Natural killer cell (primary cell): Measurements from ENCODE around the gene PRAMEF14. TPM values are rescaled to one million over a fixed set of nuclear protein-coding genes. Genes with fewer than 3 reads are reported as not detected.
A peak's percentile ranks its signal among the peaks of the same experiment; 100 is the strongest.
"Not testable (repeated sequence)": the region's sequence is repeated elsewhere in the genome, so short reads cannot be mapped to it uniquely, and the experiment has no call there.

Experiments used
- ATAC-seq, 3 donors: fragments of 150-1000 bp in 2 of 3; fragments of 200-7000 bp in 1 of 3; cut with Tn5 transposase; 1 replicate in 1 of 3; 2 replicates in 2 of 3; pipeline ENCODE4 v1.10.0; 2021; ENCODE audit warnings: mild to moderate bottlenecking in 2 of 3, moderate library complexity in 2 of 3
- DNase-seq, 2 donors: peaks; one replicate each; pipeline versions ENCODE4 v3.0.0 to v3.0.0-alpha.2; 2013 to 2021; ENCODE audit warnings: mixed read lengths in 1 of 2
- H3K27ac ChIP-seq: one replicate; pipeline ENCODE4 v1.5.1; 2013; ENCODE audit warnings: mild to moderate bottlenecking, low read length
- H3K27me3 ChIP-seq: one replicate; pipeline ENCODE4 v1.6.1; 2013; ENCODE audit warnings: low read length; ENCODE audit not compliant: control insufficient read depth, insufficient read depth
- H3K36me3 ChIP-seq: one replicate; pipeline ENCODE4 v1.6.1; 2013; ENCODE audit warnings: low read length; ENCODE audit not compliant: control insufficient read depth, insufficient read depth
- H3K4me1 ChIP-seq: one replicate; pipeline ENCODE4 v1.6.1; 2013; ENCODE audit warnings: low read length; ENCODE audit not compliant: control insufficient read depth, insufficient read depth
- H3K4me3 ChIP-seq: one replicate; pipeline ENCODE4 v1.5.1; 2013; ENCODE audit warnings: low read length
- H3K9me3 ChIP-seq: one replicate; pipeline ENCODE4 v1.6.1; 2013; ENCODE audit warnings: low read length; ENCODE audit not compliant: control insufficient read depth, insufficient read depth
- H3K27ac Mint-ChIP-seq, 2 donors: one replicate each; pipeline ENCODE4 v1.8.0; 2022; ENCODE audit warnings: mild to moderate bottlenecking in 2 of 2, mixed read lengths in 2 of 2, moderate library complexity in 1 of 2
- H3K27me3 Mint-ChIP-seq, 2 donors: one replicate each; pipeline ENCODE4 v1.8.0; 2022; ENCODE audit warnings: low read depth in 2 of 2, mixed read lengths in 2 of 2
- H3K36me3 Mint-ChIP-seq: one replicate; pipeline ENCODE4 v1.8.0; 2022; ENCODE audit warnings: mixed read lengths
- H3K4me1 Mint-ChIP-seq, 2 donors: one replicate each; pipeline ENCODE4 v1.8.0; 2022; ENCODE audit warnings: mixed read lengths in 2 of 2
- H3K4me3 Mint-ChIP-seq: one replicate; pipeline ENCODE4 v1.8.0; 2022; ENCODE audit warnings: mild to moderate bottlenecking, moderate library complexity, mixed read lengths
- H3K9me3 Mint-ChIP-seq, 2 donors: one replicate each; pipeline ENCODE4 v1.8.0; 2022; ENCODE audit warnings: mixed read lengths in 2 of 2
- WGBS: methylation state at CpG from one replicate; pipeline ENCODE4 v1.1.7; 2013; ENCODE audit warnings: missing lambda C conversion rate; ENCODE audit not compliant: insufficient coverage; 5-methylcytosine and 5-hydroxymethylcytosine counted together
- intact Hi-C: fragments of 100-400 bp; cut with micrococcal nuclease; formaldehyde crosslinking; loops from one replicate; pipeline ENCODE4 v1.14.2; 2022
- total RNA-seq, 4 donors: library from RNA; stranded (reverse); fragments of 120-200 nt in 1 of 4; gene quantifications; one replicate each; pipeline versions ENCODE4 v1.2.3 to v1.2.4, GENCODE V29; 2013 to 2022
- TF ChIP-seq, protein P1 (sequence below): fragments of 200-600 bp; IDR thresholded peaks from one replicate; pipeline ENCODE4 v1.8.0; 2022; ENCODE audit warnings: antibody characterized with exemption

Gene PRAMEF14
- total RNA-seq, 3 donors from 2014 or later (not counting 1 experiment from before 2014, with no cell fraction given) = not detected

- intact Hi-C loops = not testable (repeated sequence)
Measured at GRCh38 chr1:13366536-13366935, 19.6 kb upstream of the PRAMEF14 start.

GRCh38 chr1:13364928-13365327, 18.0 kb upstream of the PRAMEF14 start:
- DNase-seq, H3K4me1 Mint-ChIP-seq, H3K27me3 Mint-ChIP-seq, H3K36me3 ChIP-seq, intact Hi-C loops, H3K4me3 ChIP-seq, H3K9me3 Mint-ChIP-seq, H3K36me3 Mint-ChIP-seq, H3K27me3 ChIP-seq, H3K9me3 ChIP-seq, H3K4me3 Mint-ChIP-seq, ATAC-seq, H3K27ac Mint-ChIP-seq, H3K27ac ChIP-seq, H3K4me1 ChIP-seq: not testable (repeated sequence)
- WGBS = no CpG with 5 or more reads among the region's 4 CpGs

More at GRCh38 chr1:13366536-13366935, 19.6 kb upstream of the PRAMEF14 start:
- H3K36me3 ChIP-seq, H3K9me3 ChIP-seq, H3K4me3 Mint-ChIP-seq, H3K27ac Mint-ChIP-seq, H3K4me1 ChIP-seq, H3K4me3 ChIP-seq, H3K27me3 Mint-ChIP-seq, H3K4me1 Mint-ChIP-seq, H3K27me3 ChIP-seq, H3K27ac ChIP-seq, DNase-seq, H3K36me3 Mint-ChIP-seq, ATAC-seq, H3K9me3 Mint-ChIP-seq: not testable (repeated sequence)
- 13% methylated on average over 1 of the region's 3 CpGs for WGBS

GRCh38 chr1:13362364-13362763, 15.4 kb upstream of the PRAMEF14 start:
- H3K36me3 ChIP-seq, H3K36me3 Mint-ChIP-seq: not testable (repeated sequence)
- WGBS = no CpG with 5 or more reads among the region's 7 CpGs

DNA sequence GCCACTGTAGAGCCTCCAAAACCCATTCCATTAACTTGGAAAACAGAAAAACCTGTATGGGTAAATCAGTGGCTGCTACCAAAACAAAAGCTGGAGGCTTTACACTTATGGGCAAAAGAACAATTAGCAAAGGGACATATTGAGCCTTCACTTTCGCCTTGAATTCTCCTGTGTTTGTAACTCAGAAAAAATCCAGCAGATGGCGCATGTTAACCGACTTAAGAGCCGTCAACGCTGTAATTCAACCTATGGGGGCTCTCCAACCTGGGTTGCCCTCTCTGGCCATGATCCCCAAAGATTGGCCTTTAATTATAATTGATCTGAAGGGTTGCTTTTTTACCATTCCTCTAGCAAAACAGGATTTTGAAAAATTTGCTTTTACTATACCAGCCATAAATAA, 9.8 kb upstream of the PRAMEF14 start:
- H3K9me3 Mint-ChIP-seq, H3K4me3 Mint-ChIP-seq, H3K27ac Mint-ChIP-seq, H3K27ac ChIP-seq, H3K27me3 Mint-ChIP-seq, H3K9me3 ChIP-seq, H3K4me1 Mint-ChIP-seq, H3K4me3 ChIP-seq, H3K36me3 ChIP-seq, H3K36me3 Mint-ChIP-seq, H3K4me1 ChIP-seq, H3K27me3 ChIP-seq, intact Hi-C loops: not testable (repeated sequence)
- peak in 1 of 3 donors; percentile 43 for ATAC-seq
- WGBS = 0% methylated on average over 5 of the region's 5 CpGs
- peak in 1 of 2 donors; percentile 63 for DNase-seq
- TF ChIP-seq, protein P1, sequence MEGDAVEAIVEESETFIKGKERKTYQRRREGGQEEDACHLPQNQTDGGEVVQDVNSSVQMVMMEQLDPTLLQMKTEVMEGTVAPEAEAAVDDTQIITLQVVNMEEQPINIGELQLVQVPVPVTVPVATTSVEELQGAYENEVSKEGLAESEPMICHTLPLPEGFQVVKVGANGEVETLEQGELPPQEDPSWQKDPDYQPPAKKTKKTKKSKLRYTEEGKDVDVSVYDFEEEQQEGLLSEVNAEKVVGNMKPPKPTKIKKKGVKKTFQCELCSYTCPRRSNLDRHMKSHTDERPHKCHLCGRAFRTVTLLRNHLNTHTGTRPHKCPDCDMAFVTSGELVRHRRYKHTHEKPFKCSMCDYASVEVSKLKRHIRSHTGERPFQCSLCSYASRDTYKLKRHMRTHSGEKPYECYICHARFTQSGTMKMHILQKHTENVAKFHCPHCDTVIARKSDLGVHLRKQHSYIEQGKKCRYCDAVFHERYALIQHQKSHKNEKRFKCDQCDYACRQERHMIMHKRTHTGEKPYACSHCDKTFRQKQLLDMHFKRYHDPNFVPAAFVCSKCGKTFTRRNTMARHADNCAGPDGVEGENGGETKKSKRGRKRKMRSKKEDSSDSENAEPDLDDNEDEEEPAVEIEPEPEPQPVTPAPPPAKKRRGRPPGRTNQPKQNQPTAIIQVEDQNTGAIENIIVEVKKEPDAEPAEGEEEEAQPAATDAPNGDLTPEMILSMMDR = peak; percentile 51

More at GRCh38 chr1:13362364-13362763, 15.4 kb upstream of the PRAMEF14 start:
- H3K4me3 ChIP-seq, ATAC-seq, intact Hi-C loops, H3K27ac Mint-ChIP-seq, H3K4me1 ChIP-seq, H3K27ac ChIP-seq, H3K27me3 ChIP-seq, H3K4me3 Mint-ChIP-seq, DNase-seq, H3K27me3 Mint-ChIP-seq, H3K9me3 Mint-ChIP-seq, H3K4me1 Mint-ChIP-seq, H3K9me3 ChIP-seq: not testable (repeated sequence)

DNA sequence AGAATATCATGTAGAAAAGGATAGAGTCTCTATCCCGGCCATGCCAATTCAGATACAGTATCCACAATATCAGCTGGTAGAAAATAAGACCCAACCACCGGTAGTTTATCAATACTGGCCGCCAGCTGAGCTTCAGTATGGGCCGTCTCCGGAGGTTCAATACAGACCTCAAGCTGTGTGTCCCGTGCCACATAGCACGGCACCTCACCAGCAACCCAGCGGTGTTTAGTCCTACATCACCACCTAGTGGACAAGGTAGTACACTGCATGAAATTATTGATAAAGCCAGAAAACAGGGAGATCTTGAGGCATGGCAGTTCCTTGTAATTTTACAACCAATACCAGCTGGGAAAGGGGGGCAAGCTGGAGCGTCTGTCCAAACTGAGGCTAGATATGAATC, 7.5 kb upstream of the PRAMEF14 start:
- H3K9me3 Mint-ChIP-seq, H3K4me3 Mint-ChIP-seq, H3K4me1 ChIP-seq, H3K4me3 ChIP-seq, H3K4me1 Mint-ChIP-seq, H3K36me3 ChIP-seq, intact Hi-C loops, H3K27ac ChIP-seq, H3K9me3 ChIP-seq, H3K36me3 Mint-ChIP-seq, H3K27ac Mint-ChIP-seq, DNase-seq, H3K27me3 ChIP-seq, H3K27me3 Mint-ChIP-seq: not testable (repeated sequence)
- ATAC-seq = peak in 1 of 3 donors; percentile 46
- WGBS = no CpG with 5 or more reads among the region's 9 CpGs

GRCh38 chr1:13353476-13353875, 6.5 kb upstream of the PRAMEF14 start:
- H3K27ac Mint-ChIP-seq, H3K36me3 Mint-ChIP-seq, H3K9me3 ChIP-seq, H3K27me3 Mint-ChIP-seq, H3K36me3 ChIP-seq, H3K4me1 ChIP-seq, intact Hi-C loops, DNase-seq, H3K9me3 Mint-ChIP-seq, H3K27ac ChIP-seq, ATAC-seq, H3K4me1 Mint-ChIP-seq, H3K27me3 ChIP-seq, H3K4me3 ChIP-seq, H3K4me3 Mint-ChIP-seq: not testable (repeated sequence)
- 100% methylated on average over 2 of the region's 8 CpGs for WGBS

- H3K27me3 ChIP-seq, H3K4me3 Mint-ChIP-seq, H3K27ac Mint-ChIP-seq, H3K4me1 Mint-ChIP-seq, intact Hi-C loops, H3K9me3 Mint-ChIP-seq, DNase-seq, H3K4me1 ChIP-seq, H3K36me3 ChIP-seq, H3K27me3 Mint-ChIP-seq, ATAC-seq, H3K9me3 ChIP-seq, H3K36me3 Mint-ChIP-seq, H3K4me3 ChIP-seq, H3K27ac ChIP-seq: not testable (repeated sequence)
- WGBS = 83% methylated on average over 5 of the region's 8 CpGs
Measured at GRCh38 chr1:13342496-13342895, 4.4 kb downstream of the PRAMEF14 start.
